Measurements from ENCODE around the gene CLCN5.

The CLCN5 gene

DNA sequence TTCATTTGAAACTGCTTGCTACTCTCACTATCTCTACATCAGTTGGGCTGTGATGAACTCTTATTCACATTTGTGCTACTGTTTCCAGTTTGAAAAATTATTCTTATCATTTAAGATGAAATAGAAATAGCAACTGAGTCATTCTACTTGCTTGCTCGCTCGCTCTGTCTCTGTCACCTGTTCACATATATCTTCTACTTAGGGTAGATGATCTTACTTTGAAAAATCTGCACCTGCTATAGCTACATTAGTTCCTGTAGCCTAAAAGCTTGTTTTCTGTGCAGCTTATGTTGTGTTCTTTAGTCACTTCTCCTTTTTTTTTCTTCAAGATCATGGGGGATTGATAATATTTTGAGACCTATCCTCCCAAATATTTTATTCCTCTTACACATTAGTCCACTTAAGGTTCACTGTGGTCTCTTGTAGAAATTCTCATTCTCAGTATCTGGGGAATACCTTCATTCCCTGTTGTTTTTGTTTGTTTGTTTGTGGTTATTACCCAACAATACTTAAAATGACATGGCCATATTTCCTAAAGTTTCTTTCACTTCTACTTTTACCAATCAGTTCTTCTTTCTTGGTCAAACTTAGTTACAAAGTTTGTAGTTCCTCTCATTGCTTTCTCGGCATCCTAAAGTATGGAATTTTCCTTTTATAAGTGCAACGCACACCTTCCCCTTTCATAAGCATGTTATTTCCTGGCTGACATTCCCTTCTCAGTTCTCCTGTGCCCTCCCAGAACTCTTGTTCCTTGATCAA is 36.5 kb downstream of the CLCN5 start:
- TF ChIP-seq ZFX (IDR thresholded peaks at IDR 0.05) (no peak), CTCF (conservative IDR thresholded peaks at IDR 0.05) (no peak)
- no peak overlapping the region for H3K27ac ChIP-seq

- H3K27ac ChIP-seq: no peak overlapping the region
- TF ChIP-seq CTCF (conservative IDR thresholded peaks at IDR 0.05): no peak
- no peak for TF ChIP-seq ZFX (IDR thresholded peaks at IDR 0.05)
Measured at GRCh38 chrX:49959602-49960001, 37.2 kb downstream of the CLCN5 start.

- H3K27ac ChIP-seq: no peak overlapping the region
- TF ChIP-seq ZFX (IDR thresholded peaks at IDR 0.05) (no peak), CTCF (conservative IDR thresholded peaks at IDR 0.05) (no peak)
Measured at GRCh38 chrX:49960061-49960460, 37.7 kb downstream of the CLCN5 start.

DNA sequence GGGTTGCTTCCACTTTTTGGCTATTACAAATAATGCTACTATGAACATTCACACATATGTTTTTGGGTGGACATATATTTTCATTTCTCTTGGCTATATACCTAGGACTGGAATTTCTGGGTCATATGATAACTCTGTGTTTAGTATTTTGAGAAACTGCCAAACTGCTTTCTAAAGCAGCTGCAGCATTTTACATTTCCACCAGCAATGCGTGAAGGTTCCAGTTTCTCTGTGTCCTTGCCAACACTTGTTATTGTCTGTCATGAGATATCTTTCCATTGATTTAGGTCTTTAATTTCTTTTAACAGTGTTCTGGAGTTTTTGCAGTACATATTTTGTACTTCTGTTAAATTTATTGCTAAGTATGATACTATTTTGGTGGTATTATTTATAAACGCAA is 48.3 kb downstream of the CLCN5 start:
- H3K27ac ChIP-seq: no peak overlapping the region
- no peak for TF ChIP-seq ZFX (IDR thresholded peaks at IDR 0.05)
- no peak for TF ChIP-seq CTCF (conservative IDR thresholded peaks at IDR 0.05)

DNA sequence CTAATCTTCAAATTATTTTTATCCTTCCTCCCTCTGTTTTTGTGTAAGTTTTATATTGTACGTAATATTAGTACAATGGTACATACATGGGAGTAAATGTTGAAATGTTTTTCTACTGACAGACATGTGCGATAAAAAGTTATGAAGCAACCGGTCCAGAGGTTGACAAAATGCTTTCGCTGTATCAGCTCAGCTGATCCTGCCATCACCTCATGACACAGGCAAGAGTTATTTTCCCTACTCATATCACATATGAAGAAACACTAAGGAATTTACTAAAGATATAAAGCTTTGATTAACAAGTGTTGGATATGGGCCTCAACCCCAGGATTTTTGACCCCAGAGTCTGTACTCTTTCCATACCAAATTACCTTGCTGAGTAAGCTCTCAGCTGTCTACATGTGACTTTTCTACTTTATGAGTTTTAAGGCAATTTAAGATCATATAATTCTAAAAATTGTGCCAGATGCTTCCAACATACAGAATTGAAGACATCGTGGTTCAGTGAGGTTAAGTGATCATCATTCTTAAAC is 50.0 kb downstream of the CLCN5 start:
- H3K27ac ChIP-seq: no peak overlapping the region
- TF ChIP-seq CTCF (conservative IDR thresholded peaks at IDR 0.05) (no peak), ZFX (IDR thresholded peaks at IDR 0.05) (no peak)

- TF ChIP-seq CTCF (conservative IDR thresholded peaks at IDR 0.05) (no peak), ZFX (IDR thresholded peaks at IDR 0.05) (no peak)
- H3K27ac ChIP-seq: no peak overlapping the region
Measured at GRCh38 chrX:49976682-49977197, 54.3 kb downstream of the CLCN5 start.

GRCh38 chrX:49977319-49978090 is 55.1 kb downstream of the CLCN5 start:
- H3K27ac ChIP-seq: no peak overlapping the region
- TF ChIP-seq ZFX (IDR thresholded peaks at IDR 0.05) (no peak), CTCF (conservative IDR thresholded peaks at IDR 0.05) (no peak)
